Thyroid gland (tissue), 4 donors: ENCODE results near the gene PPP2R2C. TPM values are rescaled to one million over a fixed set of nuclear protein-coding genes. Genes with fewer than 3 reads are reported as not detected.

Source experiments
- DNase-seq, 2 donors: peaks; one replicate each; pipeline ENCODE4 v3.0.0-alpha.2; 2019
- H3K27ac ChIP-seq, 3 donors: fragments of 200-600 bp; sonication (generic); 1 replicate in 2 of 3; 2 replicates in 1 of 3; pipeline ENCODE4 v1.5.1; 2016 to 2019; ENCODE audit warnings: mild to moderate bottlenecking in 1 of 3, moderate library complexity in 1 of 3
- H3K27me3 ChIP-seq: fragments of 200-600 bp; sonication (generic); one replicate; pipeline ENCODE4 v1.5.1; 2019
- H3K36me3 ChIP-seq, 2 donors: fragments of 200-600 bp; sonication (generic); one replicate each; pipeline ENCODE4 v1.5.1; 2016 to 2019
- H3K4me1 ChIP-seq, 2 donors: fragments of 200-600 bp; sonication (generic); one replicate each; pipeline ENCODE4 v1.5.1; 2017 to 2019
- H3K4me3 ChIP-seq, 3 donors: fragments of 200-600 bp; sonication (generic); replicated peaks in 1 of 3; 1 replicate in 2 of 3; 2 replicates in 1 of 3; pipeline ENCODE4 v1.5.1; 2016; ENCODE audit warnings: mild to moderate bottlenecking in 1 of 3
- H3K9me3 ChIP-seq: fragments of 200-600 bp; sonication (generic); one replicate; pipeline ENCODE4 v1.5.1; 2017
- CTCF ChIP-seq, 6 experiments: fragments of 200-600 bp in 3 of 6; fragments of 450-650 bp in 3 of 6; sonication (generic) in 3 of 6; IDR thresholded peaks; one replicate each; pipeline ENCODE4 v1.5.1; 2016 to 2019; ENCODE audit warnings: antibody characterized with exemption in 6 of 6, mild to moderate bottlenecking in 2 of 6, inconsistent platforms in 1 of 6, moderate library complexity in 1 of 6
- POLR2A ChIP-seq, 2 donors: fragments of 450-650 bp; IDR thresholded peaks; one replicate each; pipeline ENCODE4 v1.6.1; 2017; ENCODE audit warnings: antibody characterized with exemption in 2 of 2, mild to moderate bottlenecking in 2 of 2, moderate library complexity in 1 of 2
- WGBS, 2 donors: methylation state at CpG; one replicate each; pipeline ENCODE4 v1.1.5; 2017; 5-methylcytosine and 5-hydroxymethylcytosine counted together
- intact Hi-C: fragments of 100-400 bp; cut with DNase I; formaldehyde crosslinking; loops from one replicate; pipeline ENCODE4 v1.15.1; 2023
- total RNA-seq, 4 donors: library from RNA; depleted of rRNA; stranded (reverse); fragments of >200 nt; gene quantifications; one replicate each; pipeline ENCODE4 v1.2.3, GENCODE V29; 2016

PPP2R2C gene
- total RNA-seq, 4 donors from 2014 or later = 0.15 to 1.5 (median 0.33) TPM; not detected in 1

DNA sequence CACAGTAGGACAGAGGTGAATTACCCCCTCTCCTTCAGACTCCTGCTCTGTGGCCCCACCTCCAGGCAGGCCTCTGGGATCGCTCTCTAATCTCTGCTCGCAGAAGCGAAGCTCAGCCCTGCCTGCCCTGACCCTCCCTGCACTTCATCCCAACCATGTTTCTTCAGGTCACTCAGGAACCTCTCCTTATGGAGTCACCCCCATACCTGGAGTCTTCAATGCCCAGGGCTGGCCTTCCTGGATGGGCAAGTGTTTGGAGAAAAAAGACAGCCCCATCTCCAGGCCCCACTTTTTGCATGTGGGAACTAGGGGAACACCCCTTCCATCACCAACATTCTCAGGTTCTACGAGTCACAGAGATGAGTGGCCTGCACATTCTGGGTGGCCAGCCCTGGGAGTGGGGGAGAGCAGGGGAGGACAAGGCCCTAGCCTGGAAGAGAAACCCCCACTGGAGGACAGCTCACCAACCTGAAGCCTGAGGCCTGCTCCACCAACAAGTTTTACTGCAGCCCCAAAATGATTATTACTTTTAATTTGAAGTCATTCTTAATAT, 90.8 kb downstream of the PPP2R2C start:
- WGBS, 2 donors = 78 to 91% methylated on average over 3 to 4 of the region's 4 CpGs
- H3K4me1 ChIP-seq = no peaks in the 10 kb centered on the region
- intact Hi-C loops = no loop called here
- no peak for DNase-seq
- TF ChIP-seq CTCF (IDR thresholded peaks at IDR 0.05) (no peak), POLR2A (IDR thresholded peaks at IDR 0.05) (no peak)
- H3K27me3 ChIP-seq = no peaks in the 10 kb centered on the region
- H3K27ac ChIP-seq = no peak overlapping the region
- no peaks in the 10 kb centered on the region for H3K36me3 ChIP-seq
- no peaks in the 10 kb centered on the region for H3K9me3 ChIP-seq
- H3K4me3 ChIP-seq = no peak overlapping the region

DNA sequence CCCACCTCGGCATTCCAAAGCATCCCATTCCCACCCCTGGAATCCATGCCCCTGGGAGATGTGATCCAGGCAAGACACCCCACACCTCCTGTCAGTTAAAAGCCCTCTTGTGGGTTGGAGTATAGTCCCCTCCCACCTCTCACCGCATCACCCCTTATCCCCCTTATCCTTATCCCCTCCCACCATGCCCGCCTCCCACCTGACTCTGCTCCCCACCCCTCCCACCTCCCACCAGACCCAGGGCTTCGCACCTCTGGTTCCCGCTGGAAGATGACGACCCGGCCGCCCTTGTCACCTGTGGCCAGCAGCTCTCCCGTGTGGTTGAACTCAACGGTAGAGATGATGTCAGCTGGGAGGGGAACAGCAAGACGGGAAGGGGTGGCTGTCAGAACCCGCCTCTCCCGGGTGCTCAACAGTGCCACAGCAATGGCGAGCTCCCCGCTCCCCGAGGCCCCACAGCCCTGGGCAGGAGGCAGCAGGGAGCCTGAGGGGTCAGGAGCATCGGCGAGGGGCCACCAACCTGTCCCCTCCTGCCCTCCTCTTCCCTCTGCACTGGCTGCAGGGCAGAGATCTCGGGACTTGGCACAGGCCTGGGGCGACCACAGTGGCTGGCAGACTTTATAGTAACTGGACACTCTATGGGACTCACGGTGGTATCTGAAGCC, 91.5 kb downstream of the PPP2R2C start:
- no peak for DNase-seq
- Histone ChIP-seq H3K27ac (no peak overlapping the region), H3K9me3 (no peaks in the 10 kb centered on the region), H3K4me3 (no peak overlapping the region), H3K27me3 (no peaks in the 10 kb centered on the region), H3K36me3 (no peaks in the 10 kb centered on the region), H3K4me1 (no peaks in the 10 kb centered on the region)
- intact Hi-C loops = no loop called here
- TF ChIP-seq POLR2A (IDR thresholded peaks at IDR 0.05) (no peak), CTCF (IDR thresholded peaks at IDR 0.05) (no peak)
- WGBS, 2 donors = 43 to 47% methylated on average over 14 to 15 of the region's 21 CpGs

DNA sequence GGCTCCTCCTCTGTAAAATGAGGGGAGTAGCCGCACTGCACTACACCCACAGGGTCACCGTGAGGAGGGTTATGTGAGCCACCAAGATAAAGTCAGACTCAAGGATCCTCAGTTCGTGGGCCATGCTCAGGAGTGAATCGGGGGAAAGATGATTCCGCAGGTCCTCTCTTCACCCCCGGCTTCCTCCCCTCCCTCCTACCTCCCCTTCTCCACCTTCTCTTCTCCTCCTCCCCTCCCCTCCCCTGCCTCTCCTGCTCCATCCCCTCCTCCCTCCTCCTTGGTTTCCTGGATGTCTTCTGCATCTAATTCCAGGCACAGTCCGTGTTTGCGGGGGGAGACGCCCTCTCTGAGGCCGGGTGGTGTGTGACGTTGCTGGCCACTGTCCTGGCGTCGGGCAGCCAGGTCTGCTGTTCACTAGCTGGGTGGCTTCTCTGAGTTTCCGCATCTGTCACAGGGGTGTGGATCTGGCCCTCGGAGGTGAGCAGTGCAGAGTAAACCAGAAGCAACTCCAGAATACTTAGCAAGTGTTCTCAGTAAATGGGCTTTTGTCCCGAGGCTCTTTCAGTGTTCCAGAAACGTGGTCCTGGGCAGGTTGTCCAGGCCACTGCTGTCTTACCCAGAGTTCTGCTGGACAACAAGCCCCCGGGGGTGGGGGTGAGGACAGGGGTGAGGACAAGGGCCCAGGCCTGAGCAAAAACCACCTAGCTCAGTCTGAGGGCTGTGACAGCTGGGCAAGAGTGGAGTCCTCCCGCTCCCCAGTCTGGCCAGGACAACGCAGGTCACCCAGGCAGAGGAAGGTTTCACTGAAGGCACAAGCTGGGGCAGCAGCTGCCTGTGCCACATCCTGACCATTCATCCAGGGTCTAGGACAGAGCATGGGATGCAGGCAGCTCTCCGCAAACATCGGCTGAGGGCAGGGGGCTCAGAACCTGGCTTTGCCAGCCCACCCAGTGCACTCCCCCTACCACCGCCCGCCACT, 92.4 kb downstream of the PPP2R2C start:
- H3K4me3 ChIP-seq = no peak overlapping the region
- 30 to 31% methylated on average over 20 to 24 of the region's 24 CpGs for WGBS, 2 donors
- no peak for DNase-seq
- TF ChIP-seq CTCF (IDR thresholded peaks at IDR 0.05) = no peak
- no peak for TF ChIP-seq POLR2A (IDR thresholded peaks at IDR 0.05)
- no peak overlapping the region for H3K27ac ChIP-seq
- no peaks in the 10 kb centered on the region for H3K27me3 ChIP-seq
- no peaks in the 10 kb centered on the region for H3K4me1 ChIP-seq
- intact Hi-C loops = no loop called here
- H3K36me3 ChIP-seq = no peaks in the 10 kb centered on the region
- no peaks in the 10 kb centered on the region for H3K9me3 ChIP-seq

GRCh38 chr4:6378493-6379445, 93.6 kb downstream of the PPP2R2C start:
- no peaks in the 10 kb centered on the region for H3K36me3 ChIP-seq
- no peaks in the 10 kb centered on the region for H3K27me3 ChIP-seq
- 76 to 77% methylated on average over 41 of the region's 41 CpGs for WGBS, 2 donors
- intact Hi-C loops = no loop called here
- H3K4me3 ChIP-seq = no peak overlapping the region
- TF ChIP-seq POLR2A (IDR thresholded peaks at IDR 0.05) (no peak), CTCF (IDR thresholded peaks at IDR 0.05) (no peak)
- no peak overlapping the region for H3K27ac ChIP-seq
- no peaks in the 10 kb centered on the region for H3K9me3 ChIP-seq
- DNase-seq = no peak
- H3K4me1 ChIP-seq = no peaks in the 10 kb centered on the region
